Lower leg skin (tissue), 4 donors: Measurements from ENCODE around the gene POU2F3. TPM values are rescaled to one million over a fixed set of nuclear protein-coding genes. Genes with fewer than 3 reads are reported as not detected.

Experiments
- DNase-seq, 2 donors: peaks; one replicate each; pipeline ENCODE4 v3.0.0-alpha.2; 2019; ENCODE audit warnings: low spot score in 2 of 2
- H3K4me3 ChIP-seq: fragments of 200-600 bp; sonication (generic); 2 replicates; pipeline ENCODE4 v1.5.1; 2017; ENCODE audit warnings: mild to moderate bottlenecking, low read depth; ENCODE audit not compliant: poor library complexity, severe bottlenecking
- POLR2A ChIP-seq, 2 donors: fragments of 450-650 bp; IDR thresholded peaks; one replicate each; pipeline ENCODE4 v1.6.1; 2016 to 2017; ENCODE audit warnings: antibody characterized with exemption in 2 of 2, mild to moderate bottlenecking in 1 of 2, moderate library complexity in 1 of 2
- WGBS, 2 donors: methylation state at CpG; one replicate each; pipeline ENCODE4 v1.1.5; 2018; 5-methylcytosine and 5-hydroxymethylcytosine counted together
- intact Hi-C: fragments of 100-400 bp; cut with DNase I; formaldehyde crosslinking; loops from one replicate; pipeline ENCODE4 v1.15.0; 2023; ENCODE audit warnings: low total_unique reads
- total RNA-seq, 4 donors: library from RNA; depleted of rRNA; stranded (reverse); fragments of >200 nt; gene quantifications; one replicate each; pipeline ENCODE4 v1.1.0, GENCODE V29; 2016
- TF ChIP-seq, protein P1 (sequence below), 3 donors: fragments of 450-650 bp; IDR thresholded peaks; one replicate each; pipeline ENCODE4 v1.5.1; 2016; ENCODE audit warnings: antibody characterized with exemption in 3 of 3, mild to moderate bottlenecking in 3 of 3, moderate library complexity in 2 of 3

POU2F3 gene
- total RNA-seq, 4 donors from 2014 or later: 74.1 to 112 (median 103) TPM

DNA sequence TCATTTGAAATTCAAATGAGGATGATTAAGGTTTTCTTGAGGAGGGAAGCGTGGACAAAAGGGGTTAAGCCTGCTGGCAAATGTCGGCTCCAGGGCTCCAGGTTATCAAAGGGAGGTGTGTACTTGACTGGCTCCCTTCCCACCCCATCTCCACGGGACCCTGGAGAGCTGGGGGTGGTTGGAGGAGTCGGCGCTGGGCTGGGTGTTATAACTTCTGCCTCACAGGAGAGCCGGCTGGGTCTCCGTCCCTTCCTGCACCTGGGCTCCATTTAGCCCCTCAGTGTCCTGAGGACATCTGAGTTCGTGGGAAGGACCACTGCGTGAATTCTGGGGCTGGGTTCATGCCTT lies 15.6 kb downstream of the POU2F3 start:
- intact Hi-C loops: no loop called here
- TF ChIP-seq POLR2A (IDR thresholded peaks at IDR 0.05): no peak
- TF ChIP-seq, protein P1, sequence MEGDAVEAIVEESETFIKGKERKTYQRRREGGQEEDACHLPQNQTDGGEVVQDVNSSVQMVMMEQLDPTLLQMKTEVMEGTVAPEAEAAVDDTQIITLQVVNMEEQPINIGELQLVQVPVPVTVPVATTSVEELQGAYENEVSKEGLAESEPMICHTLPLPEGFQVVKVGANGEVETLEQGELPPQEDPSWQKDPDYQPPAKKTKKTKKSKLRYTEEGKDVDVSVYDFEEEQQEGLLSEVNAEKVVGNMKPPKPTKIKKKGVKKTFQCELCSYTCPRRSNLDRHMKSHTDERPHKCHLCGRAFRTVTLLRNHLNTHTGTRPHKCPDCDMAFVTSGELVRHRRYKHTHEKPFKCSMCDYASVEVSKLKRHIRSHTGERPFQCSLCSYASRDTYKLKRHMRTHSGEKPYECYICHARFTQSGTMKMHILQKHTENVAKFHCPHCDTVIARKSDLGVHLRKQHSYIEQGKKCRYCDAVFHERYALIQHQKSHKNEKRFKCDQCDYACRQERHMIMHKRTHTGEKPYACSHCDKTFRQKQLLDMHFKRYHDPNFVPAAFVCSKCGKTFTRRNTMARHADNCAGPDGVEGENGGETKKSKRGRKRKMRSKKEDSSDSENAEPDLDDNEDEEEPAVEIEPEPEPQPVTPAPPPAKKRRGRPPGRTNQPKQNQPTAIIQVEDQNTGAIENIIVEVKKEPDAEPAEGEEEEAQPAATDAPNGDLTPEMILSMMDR (IDR thresholded peaks at IDR 0.05): no peak
- WGBS, 2 donors: 22 to 23% methylated on average over 8 to 9 of the region's 9 CpGs
- no peak overlapping the region for H3K4me3 ChIP-seq
- DNase-seq: no peak

DNA sequence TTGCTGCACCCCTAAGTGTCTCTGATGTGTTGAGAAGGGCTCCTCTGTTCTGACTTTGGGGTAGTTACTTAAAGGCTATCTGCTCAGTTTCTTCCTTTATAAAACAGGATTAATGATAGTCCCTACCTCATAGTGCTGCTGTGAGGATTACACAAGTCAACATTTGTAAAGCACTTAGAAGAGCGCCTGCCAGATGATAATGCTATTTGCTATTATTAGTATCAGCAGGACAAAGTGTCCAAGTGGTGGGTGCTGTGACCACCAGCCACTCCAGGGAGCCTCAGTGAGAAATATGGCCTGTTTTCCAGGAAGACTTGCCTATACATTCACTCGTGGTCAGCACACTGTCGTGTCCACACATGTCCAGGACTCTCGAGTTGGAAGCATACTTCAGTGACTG lies 16.2 kb downstream of the POU2F3 start:
- TF ChIP-seq POLR2A (IDR thresholded peaks at IDR 0.05): no peak
- TF ChIP-seq, protein P1 (IDR thresholded peaks at IDR 0.05): no peak
- no peak for DNase-seq
- intact Hi-C loops: no loop called here
- H3K4me3 ChIP-seq: no peak overlapping the region
- WGBS, 2 donors: 55 to 69% methylated on average over 4 of the region's 4 CpGs

DNA sequence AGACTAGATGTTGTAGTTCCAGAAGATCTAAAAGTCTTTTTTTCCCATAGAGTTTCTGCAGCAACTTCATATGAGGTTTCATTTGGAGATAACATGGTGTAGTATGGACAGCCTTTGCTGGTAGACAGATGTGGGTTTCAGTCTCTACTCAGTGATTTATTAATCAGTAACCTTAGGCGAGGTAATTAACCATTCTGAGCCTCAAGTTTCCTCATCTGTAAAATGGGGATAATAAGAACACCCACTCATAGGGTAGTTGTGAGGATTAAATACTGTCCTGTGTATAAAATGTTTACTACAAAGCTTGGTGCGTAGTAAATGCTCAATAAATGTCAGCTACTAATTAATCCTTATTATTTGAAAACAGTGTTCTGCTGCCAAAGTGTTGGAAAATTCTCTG lies 16.8 kb downstream of the POU2F3 start:
- H3K4me3 ChIP-seq: no peak overlapping the region
- 86 to 91% methylated on average over 2 of the region's 2 CpGs for WGBS, 2 donors
- no peak for DNase-seq
- TF ChIP-seq, protein P1 (IDR thresholded peaks at IDR 0.05): no peak
- TF ChIP-seq POLR2A (IDR thresholded peaks at IDR 0.05): no peak
- intact Hi-C loops: no loop called here

DNA sequence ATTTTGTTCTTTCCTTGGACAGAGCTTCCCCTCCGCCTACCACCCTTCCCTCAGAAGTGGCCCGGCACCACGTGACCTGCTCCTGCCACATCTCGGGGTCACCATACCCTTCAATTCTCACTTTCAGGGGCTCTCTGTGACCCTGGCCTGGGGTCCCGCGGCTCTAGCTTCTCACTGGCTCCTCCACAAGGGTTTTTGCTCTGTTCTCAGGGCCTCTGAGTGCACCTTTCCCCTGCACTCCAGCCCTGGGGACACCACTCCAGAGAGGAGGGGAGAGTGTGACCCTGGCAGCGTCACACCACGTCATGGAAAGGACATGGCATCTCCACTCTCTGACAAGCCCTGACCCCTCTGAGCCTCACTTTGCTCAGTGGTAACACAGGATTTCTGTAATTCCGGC lies 17.4 kb downstream of the POU2F3 start:
- intact Hi-C loops: no loop called here
- no peak for DNase-seq
- H3K4me3 ChIP-seq: no peak overlapping the region
- 80 to 87% methylated on average over 9 of the region's 9 CpGs for WGBS, 2 donors
- TF ChIP-seq POLR2A (IDR thresholded peaks at IDR 0.05): no peak
- TF ChIP-seq, protein P1 (IDR thresholded peaks at IDR 0.05): no peak

DNA sequence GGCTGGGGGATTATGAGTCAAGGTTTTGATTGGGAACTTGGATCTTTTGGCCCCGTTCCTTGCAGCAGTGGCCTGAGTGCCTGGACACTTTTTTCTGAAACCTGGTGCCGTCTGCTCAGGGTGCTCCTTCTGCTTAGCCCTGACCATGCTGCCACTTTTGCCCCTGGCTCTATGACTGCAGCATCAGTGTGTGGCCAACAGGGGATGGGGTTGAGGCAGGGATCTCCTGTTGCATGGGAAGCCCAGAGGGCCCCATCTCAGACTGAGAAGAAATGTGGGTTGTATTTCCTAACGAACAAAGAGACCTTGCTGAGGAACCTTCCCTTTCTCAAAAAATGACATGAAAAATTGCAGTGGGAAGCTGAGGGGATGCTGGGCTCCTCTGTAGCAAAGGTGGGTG lies 18.7 kb downstream of the POU2F3 start:
- H3K4me3 ChIP-seq: no peak overlapping the region
- intact Hi-C loops: no loop called here
- DNase-seq: no peak
- TF ChIP-seq, protein P1 (IDR thresholded peaks at IDR 0.05): no peak
- TF ChIP-seq POLR2A (IDR thresholded peaks at IDR 0.05): no peak
- WGBS, 2 donors: 74 to 79% methylated on average over 3 of the region's 3 CpGs

DNA sequence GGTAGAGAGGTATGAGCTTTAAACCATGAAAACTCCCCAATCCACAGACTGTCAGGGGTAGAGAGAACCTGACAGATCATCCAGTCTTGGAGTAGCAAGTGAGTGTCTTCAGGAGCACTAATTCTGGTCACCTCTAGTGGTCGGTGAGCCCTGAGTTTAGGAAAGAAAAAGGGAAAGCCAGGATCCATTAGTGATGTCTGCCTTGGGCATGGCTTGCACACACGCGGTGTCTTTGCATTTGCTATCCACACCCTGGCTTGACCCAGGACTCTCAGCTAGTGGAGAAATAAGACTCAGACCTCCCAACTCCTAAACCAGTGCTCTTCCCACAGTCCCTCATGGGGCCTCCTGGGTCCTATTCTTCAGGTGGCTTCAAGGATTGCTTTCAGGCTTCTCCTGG lies 19.3 kb downstream of the POU2F3 start:
- H3K4me3 ChIP-seq: no peak overlapping the region
- TF ChIP-seq, protein P1 (IDR thresholded peaks at IDR 0.05): no peak
- no peak for TF ChIP-seq POLR2A (IDR thresholded peaks at IDR 0.05)
- intact Hi-C loops: no loop called here
- 71 to 80% methylated on average over 3 of the region's 3 CpGs for WGBS, 2 donors
- no peak for DNase-seq
